Cardiac septum (tissue), 1 donor: ENCODE data around the gene KRT4. TPM values are rescaled to one million over a fixed set of nuclear protein-coding genes. Genes with fewer than 3 reads are reported as not detected.

ENCODE experiments used
- DNase-seq: peaks from one replicate; pipeline ENCODE4 v3.0.0-alpha.2; 2020; ENCODE audit warnings: low spot score
- intact Hi-C: fragments of 100-400 bp; cut with DNase I; formaldehyde crosslinking; loops from one replicate; pipeline ENCODE4 v1.14.0; 2022
- total RNA-seq: library from RNA; stranded (reverse); fragmentation: NEBNext Ultra II Directional; extraction: Animal tissue kit (Norgen Biotek cat#: 25700); gene quantifications from one replicate; pipeline ENCODE4 v1.2.1, GENCODE V29; 2021
- donor health status: DM: no; HTN: no; CAD: no.

The KRT4 gene
- total RNA-seq, 1 donor from 2014 or later, result not detected

DNA sequence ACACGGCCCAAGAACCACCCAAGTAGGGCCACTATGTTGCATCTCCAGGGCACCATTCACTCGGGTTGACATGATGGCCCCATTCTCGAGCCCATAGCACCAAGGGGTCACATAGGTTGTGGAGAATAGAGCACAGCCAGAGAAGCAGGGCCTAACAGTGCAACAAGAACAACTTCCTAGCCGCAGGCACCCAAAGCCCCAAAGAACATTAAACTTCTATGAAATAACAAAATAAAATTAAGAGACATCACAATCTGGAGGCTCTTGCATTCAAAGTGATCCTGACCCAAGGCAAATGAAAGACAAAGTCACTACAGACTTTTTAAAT is 1.9 kb downstream of the KRT4 start:
- DNase-seq, result no peak
- intact Hi-C loops, result no loop called here

DNA sequence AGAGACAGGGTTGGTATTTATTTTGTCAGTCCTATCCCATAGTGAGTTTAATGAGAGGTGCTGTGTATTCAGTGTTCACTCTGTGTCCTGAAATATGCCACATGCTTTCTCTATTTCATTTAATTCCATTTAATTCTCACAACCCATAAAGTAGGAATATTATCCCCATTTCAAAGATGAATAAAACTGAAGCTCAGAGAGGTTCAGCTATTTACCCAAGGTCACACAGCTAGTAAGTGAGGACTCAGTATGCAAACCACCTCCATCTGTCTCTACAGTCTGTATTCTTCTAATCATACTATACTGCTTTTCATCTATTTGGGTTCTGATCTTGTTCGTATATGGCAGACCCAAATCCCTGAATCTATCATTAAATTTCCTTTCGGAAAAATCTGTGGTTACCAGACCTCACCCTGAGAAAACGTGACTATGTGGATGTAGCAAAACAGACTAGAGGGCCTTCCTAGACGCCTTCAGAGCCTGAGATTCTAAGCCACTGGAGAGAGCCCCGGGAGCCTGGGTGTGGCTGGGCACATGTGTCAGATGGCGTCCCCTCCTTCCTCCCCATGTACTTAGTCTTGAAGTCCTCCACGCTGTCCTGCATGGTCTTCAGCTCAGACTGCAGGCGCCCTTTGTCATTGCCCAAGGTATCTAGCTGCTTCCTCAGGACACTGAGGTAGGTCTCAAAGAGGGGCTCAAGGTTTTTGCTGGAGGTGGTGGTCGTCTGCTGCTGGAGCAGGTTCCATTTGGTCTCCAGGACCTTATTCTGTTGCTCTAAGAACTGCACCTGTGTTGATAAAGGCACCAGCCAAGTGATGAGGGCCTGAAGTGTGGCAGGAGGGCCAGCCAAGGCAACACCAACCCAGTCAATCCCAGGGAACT is 2.5 kb downstream of the KRT4 start:
- no peak for DNase-seq
- intact Hi-C loops, result no loop called here

GRCh38 chr12:52810554-52810953 is 3.4 kb downstream of the KRT4 start:
- intact Hi-C loops, result no loop called here
- DNase-seq, result no peak

DNA sequence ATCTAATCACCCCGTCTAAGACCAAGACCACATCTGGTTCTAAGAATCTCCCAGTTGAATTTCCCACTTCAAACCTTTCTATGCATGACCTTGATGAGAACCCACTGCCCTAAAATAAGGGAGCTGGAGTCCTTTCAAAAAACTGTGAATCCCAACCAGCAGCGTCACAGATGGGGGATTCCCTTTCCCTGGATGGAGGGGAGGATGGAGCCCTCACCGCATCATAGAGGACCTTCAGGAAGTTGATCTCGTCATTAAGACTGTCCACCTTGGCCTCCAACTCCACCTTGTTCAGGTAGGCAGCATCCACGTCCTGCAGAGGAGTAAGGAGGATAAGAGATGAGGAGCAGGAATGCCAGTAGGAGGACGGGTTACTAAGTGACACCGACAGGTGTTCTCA is 4.8 kb downstream of the KRT4 start:
- no peak for DNase-seq
- intact Hi-C loops, result no loop called here

DNA sequence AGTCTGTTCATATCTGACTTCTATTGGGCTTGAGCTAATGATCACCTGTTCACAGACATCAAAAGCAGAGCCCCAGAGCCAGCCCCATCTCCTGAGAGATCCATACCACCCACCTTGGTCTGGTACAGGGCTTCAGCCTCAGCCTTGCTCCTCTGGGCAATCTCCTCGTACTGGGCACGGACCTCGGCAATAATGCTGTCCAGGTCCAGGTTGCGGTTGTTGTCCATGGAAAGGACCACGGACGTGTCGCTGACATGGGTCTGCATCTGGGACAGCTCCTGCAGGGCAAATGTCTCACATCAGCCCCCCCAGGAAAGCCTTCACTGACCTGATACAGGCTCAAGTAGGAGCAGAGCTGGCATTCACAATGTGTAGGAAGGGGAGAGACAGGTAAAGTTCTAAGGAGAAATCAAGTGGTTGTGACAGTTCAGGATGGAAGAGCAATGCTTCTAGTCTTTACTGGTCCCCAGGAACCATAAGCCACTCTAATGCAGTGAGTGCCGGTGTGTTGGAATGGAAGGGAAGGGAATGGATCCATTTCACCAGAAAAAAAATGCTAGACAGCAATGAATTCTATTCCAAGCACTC is 5.2 kb downstream of the KRT4 start:
- intact Hi-C loops, result no loop called here

GRCh38 chr12:52807544-52808470 is 6.1 kb downstream of the KRT4 start:
- intact Hi-C loops, result no loop called here

More for the DNA sequence above, 5.2 kb downstream of the KRT4 start:
- DNase-seq, result no peak

DNA sequence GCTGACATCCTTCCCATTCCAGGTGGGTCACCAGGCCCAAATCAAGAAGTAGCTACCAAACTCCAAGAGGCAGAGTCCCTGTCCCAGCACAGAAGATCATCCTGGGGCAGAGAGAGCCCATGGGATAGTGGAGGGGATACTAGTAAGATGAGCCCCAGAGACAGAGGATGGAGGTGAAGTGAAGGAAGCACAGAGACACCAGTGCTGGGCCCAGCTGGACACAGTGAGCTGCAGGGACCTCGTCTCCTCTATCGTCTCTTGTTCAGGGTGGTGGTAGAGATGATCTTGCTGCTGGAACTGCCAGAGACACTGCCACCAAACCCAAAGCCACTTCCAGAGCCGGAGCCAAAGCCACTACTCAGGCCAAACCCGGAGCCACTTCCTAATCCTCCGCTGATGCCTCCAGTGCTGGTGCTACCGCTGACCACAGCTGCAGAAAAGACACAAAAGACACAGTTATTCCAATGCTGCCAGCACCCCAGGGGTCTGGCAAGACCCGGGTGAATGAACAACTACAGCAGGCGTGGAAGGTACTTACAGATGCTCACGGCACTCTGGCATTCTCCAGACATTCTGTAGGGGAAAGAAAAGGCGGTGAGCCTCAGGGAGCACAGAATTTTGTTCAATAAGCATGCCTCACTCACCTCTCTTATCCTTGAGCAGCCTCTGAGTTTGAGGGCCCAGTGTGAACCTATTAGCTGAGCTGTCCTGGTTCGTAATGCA is 6.9 kb downstream of the KRT4 start:
- intact Hi-C loops, result no loop called here
- no peak for DNase-seq

More at GRCh38 chr12:52807544-52808470, 6.1 kb downstream of the KRT4 start:
- no peak for DNase-seq

GRCh38 chr12:52806169-52806811 is 7.6 kb downstream of the KRT4 start:
- DNase-seq, result no peak
- intact Hi-C loops, result no loop called here

DNA sequence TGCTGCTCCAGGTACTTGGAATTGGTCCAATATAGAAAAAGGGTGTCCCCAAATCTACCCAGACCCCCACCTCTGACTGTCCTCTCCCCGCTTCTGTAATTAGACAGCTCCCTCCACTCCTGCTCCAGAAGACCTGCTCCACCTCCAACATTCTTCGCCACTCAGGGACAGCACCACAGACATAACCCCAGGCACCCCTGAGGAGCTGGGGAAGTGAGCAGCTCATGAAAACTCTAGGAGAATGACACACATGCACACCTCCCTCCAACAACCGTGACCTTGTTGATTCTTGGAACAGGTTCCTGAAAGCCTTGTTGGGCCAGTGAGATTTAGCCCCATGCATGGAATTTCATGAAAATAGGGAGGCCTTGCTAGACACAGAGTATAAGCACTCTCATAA is 8.2 kb downstream of the KRT4 start:
- intact Hi-C loops, result no loop called here
- DNase-seq, result no peak

GRCh38 chr12:52805000-52805399 is 8.9 kb downstream of the KRT4 start:
- no peak for DNase-seq
- intact Hi-C loops, result no loop called here

GRCh38 chr12:52802442-52802841 is 11.5 kb downstream of the KRT4 start:
- no peak for DNase-seq
- intact Hi-C loops, result no loop called here

- intact Hi-C loops, result no loop called here
- no peak for DNase-seq
Observed at GRCh38 chr12:52801773-52802172, 12.1 kb downstream of the KRT4 start.

GRCh38 chr12:52800259-52800917 is 13.5 kb downstream of the KRT4 start:
- intact Hi-C loops, result no loop called here
- no peak for DNase-seq

DNA sequence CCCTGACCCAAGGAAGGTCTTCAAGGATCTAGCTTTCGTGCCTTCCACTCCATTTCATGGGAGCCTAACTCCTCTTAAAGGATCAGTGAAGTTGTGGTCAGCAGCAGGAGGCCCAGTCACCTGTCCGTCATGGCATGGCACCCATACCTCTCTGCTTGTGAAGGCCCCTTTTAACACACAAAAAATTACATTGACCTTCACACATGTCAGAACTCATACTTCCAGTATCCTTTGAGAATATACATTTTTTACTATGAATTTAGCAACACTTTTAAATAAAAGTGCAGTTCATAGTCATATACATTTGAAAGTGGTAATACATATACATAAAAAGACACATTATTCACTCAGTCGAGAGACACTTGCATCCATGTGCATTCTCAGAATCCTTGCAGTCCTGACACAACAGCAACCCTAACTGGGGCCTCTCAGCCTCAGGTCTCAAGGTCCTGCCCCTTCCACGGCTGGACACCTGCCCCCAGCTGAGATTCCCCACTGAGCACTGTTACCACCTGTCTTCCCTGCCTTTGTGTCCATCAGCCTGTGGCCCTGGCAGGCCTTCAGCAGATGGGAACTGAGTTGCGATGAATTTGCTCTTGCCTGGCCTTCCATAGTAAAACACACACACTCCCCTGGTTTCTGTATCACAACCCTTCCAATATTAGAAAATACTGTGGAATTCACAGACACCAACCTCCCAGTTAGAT is 14.3 kb downstream of the KRT4 start:
- DNase-seq, result no peak
- intact Hi-C loops, result no loop called here

DNA sequence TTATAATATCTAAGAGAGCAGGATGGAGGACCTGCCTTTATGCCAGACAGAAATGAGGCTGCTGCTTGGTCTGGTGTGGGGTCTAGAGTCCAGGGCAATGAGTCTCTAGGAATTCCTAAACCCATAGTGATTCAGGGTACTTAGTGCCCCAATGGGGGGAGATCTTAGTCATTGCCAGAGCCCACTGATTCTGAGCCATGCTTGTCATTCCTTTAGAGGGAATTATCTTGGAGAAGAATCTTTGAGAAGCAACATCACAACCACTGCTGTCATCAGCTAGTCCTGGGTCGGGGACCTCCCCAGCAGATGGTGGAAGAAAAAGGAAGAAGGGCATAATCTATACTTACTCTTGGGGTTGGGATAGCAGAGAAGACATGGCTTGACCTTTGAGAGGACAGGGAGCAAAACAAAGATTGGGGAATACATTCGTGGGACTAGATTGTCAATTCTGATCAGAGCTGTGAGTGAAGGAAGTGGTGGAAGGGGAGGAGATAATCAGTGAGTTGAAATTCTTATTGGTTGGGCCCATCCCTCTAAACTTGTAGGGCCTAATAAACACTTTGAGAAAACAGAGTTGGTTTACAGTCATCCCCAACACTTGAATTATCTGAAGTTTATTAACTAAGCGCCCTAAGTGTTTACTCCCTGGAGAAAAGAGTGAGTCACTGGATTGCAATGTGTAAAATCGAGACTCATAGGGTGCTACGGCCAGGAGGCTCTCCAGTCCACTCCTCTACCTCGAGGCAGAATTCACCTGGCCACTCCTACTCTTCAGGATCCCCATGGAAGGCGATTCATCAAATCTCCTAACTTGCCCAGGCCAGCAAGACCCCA is 15.0 kb downstream of the KRT4 start:
- intact Hi-C loops, result no loop called here
- no peak for DNase-seq

GRCh38 chr12:52798003-52798670 is 15.8 kb downstream of the KRT4 start:
- intact Hi-C loops, result no loop called here
- no peak for DNase-seq

- no peak for DNase-seq
- intact Hi-C loops, result no loop called here
Observed at GRCh38 chr12:52797529-52797894, 16.4 kb downstream of the KRT4 start.
